ENCODE measurements around the gene MYH6.
"Not testable (repeated sequence)": the region's sequence is repeated elsewhere in the genome, so short reads cannot be mapped to it uniquely, and the experiment has no call there.

The MYH6 gene

DNA sequence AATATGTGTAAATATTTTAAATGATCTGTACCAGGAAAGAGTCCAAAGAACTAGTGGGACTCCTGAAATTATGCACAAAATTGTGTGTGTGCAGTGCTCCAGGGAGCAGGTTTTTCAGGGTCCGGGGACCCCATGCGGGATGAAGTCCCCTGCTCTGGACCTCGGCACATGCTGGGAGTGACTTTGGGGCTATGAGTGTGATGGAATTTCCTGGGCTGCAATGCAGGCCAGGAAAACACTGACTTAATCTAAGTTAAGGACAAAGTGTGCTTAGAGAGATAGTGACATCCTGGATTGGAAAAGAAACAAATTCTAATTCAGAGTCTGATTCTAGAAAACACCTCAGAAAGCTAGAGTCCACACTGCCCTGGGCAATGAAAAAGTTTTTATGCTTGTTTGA lies 6.2 kb upstream of the MYH6 start:
- no peak for DNase-seq

- DNase-seq, result no peak
Measured at GRCh38 chr14:23413681-23414080, 5.6 kb upstream of the MYH6 start.

DNA sequence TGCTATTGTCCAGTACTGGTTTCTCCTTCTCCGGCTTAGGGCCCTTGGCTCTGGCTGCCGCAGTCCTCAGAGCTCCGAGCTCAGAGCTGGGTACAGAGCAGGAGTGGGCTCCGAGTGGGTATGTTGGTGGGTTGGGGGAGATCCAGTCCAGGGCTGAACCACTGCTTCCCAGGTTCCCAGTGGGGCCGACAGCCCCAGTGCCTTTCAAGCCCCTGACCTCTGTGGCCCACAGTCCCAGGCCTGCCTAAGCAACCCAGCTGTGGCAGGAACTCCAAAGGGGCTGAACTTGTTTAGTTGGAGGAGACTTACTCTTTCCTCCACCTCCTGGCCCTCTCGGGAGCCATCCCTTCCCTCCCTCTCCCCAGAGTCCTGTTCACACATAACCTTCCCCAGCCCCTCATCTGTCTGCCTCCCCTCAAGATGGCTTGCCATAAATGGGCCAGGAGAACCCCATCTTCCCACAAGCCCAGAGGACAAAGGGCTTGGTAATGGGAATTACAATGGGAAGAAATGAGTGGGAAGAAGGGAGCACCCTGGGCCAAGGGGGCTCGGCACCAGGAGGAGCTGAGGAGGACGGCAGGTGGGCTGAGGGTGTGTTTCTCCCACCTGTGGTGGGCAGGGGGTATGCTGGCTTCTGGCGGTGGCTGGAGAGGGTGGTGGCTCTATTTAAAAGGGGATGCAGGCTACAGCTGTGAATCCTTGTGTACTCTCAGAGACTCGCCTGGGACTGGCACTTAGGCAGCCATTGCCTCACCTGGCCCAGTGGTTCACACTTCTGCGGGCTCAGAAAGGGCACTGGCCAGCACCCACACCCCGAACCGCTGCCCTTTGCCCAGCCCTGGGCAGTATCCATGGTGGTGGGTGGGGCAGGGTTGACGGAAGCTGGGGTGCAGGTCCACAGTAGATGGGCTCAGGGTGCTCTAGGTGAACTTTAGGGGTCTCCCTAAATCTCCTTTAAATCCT lies 3.8 kb upstream of the MYH6 start:
- no peak for DNase-seq

GRCh38 chr14:23409966-23410635 lies 2.0 kb upstream of the MYH6 start:
- no peak for DNase-seq

DNA sequence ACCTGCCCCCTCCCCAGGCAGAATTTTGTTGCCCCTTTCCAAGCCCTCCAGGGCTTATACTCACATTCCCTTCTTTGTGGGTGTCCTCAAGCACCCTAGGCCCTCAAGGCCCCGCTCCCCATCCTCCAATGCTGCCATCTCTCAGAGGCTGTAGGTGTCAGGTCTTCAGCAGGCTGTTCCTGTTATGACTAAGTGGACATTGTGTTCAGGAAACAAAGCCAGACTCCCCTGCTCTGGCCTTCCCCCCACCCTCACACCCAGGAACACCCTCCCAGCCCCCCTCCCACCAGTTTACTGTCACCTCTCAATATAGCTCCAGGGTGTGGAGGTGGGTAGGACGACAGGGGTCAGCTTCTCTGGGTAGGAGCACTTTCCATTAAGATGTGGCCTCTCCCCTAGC lies 1.4 kb upstream of the MYH6 start:
- DNase-seq, result no peak

DNA sequence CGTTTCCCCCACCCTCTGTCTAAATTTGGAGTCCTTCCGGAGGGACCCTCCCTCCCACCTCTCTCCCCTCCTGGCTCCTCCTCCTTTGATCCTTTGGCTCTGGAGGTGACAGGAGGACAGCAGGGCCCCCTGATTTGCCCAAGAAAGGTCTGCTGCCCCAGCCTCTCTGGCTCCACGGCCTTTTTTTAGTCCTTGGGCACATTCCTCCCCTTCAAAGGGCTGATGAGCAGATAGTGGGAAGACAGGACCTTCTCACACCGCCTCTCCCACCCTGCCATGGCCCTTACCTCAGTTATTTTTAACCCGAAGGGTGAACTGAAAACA lies 196 bp upstream of the MYH6 start:
- no peak for DNase-seq

GRCh38 chr14:23406725-23407355 lies 1.2 kb downstream of the MYH6 start:
- no peak for DNase-seq

DNA sequence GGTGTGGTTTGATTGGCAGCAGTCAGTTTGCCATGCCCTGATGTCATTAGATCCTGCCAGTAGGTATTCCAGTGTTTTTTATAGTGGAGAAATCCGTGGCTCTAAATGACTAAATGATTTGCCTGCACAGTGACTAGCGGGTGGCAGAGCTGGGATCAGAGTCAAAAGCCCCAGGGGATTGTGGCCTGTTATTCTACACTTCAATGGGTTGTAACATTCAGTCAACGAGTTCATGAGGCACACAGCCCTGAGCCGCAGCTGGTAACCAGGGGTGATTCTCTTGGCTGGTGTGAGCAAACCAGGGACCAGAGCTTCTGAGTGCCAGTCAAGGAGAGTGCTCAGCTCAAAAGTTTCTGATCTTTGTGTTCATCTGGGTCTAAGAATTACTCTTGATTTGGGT lies 1.8 kb downstream of the MYH6 start:
- DNase-seq, result no peak

DNA sequence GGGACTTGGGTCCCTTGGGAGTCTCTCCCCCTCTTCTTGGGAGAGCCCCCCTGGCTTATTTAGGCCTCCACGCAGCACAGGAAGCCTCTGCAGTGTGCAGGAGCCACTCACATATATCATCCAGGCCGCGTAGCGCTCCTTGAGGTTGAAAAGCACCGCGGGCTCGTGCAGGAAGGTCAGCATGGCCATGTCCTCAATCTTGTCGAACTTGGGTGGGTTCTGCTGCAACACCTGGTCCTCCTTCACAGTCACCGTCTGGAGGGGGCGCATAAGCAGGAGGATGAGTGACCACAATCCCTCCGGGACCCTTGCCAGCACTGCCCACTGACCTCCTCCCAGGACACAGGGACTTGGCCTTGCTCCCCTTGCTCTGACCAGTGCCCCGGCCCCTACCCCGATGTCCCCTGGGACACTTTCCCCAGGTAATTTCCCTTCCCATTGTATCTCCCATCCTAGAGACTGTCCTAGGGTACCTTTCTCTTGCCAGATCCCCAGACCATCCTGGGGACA lies 2.5 kb downstream of the MYH6 start:
- DNase-seq, result no peak

- DNase-seq, result no peak
Measured at GRCh38 chr14:23405096-23405495, 3.0 kb downstream of the MYH6 start.

GRCh38 chr14:23404331-23404900 lies 3.7 kb downstream of the MYH6 start:
- DNase-seq, result no peak

DNA sequence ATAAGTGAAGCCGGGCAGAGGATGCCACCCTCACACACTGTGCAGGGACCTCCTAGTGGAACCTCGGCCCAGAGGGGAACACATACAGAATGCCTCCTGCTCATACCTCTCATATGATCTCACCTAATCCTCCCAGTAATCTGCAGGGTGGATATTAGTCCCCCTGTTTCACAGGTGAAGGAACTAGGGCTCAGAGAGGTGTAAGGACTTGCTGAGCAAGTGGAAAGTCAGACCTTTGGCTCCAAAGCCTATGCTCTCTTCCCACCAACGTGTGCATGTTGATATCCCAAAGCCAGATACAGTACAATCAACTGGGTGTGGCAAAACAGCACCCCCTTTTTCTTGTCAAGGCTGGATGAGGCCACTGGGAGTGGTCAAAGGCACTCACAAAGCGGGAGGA lies 4.2 kb downstream of the MYH6 start:
- DNase-seq, result no peak

- DNase-seq, result no peak
Measured at GRCh38 chr14:23403139-23403438, 5.0 kb downstream of the MYH6 start.

- DNase-seq, result no peak
Measured at GRCh38 chr14:23402296-23403138, 5.6 kb downstream of the MYH6 start.

- DNase-seq, result no peak
Measured at GRCh38 chr14:23401291-23401690, 6.8 kb downstream of the MYH6 start.

GRCh38 chr14:23400496-23401149 lies 7.5 kb downstream of the MYH6 start:
- not testable (repeated sequence) for DNase-seq

GRCh38 chr14:23399591-23399990 lies 8.5 kb downstream of the MYH6 start:
- DNase-seq, result no peak

- DNase-seq, result no peak
Measured at GRCh38 chr14:23399136-23399535, 8.9 kb downstream of the MYH6 start.

- no peak for DNase-seq
Measured at GRCh38 chr14:23398348-23398747, 9.7 kb downstream of the MYH6 start.

DNA sequence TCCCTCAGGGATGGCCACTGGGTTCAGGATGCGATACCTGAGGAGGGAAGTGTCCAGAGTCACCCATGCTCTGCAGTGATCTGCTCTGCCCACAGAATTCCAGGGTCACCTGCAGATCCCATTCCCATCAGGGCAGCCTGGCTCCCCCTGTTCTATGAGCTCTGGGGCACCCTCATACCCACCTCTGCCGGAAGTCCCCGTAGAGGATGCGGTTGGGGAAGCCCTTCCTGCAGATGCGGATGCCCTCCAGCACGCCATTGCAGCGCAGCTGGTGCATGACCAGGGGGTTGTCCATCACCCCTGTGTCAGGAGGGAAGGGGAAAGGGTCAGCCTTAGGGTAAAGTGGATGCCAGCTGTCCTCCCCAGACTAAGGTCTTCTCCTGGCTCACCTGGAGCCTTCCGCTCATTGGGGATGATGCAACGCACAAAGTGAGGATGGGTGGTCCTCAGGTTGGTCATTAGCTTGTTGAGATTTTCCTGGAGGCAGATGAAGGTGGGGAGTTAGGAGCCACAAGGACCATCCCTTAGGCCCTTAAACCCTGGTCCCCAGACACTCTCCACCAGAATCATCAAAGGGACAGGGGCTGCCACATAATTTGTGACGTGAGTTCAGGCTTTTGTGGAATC lies 11.2 kb downstream of the MYH6 start:
- no peak for DNase-seq

- no peak for DNase-seq
Measured at GRCh38 chr14:23396126-23396525, 11.9 kb downstream of the MYH6 start.

GRCh38 chr14:23392613-23393012 lies 15.5 kb downstream of the MYH6 start:
- no peak for DNase-seq

All from CD4-positive, alpha-beta T cell treated with Interferon alpha-2 for 1 hour (primary cell).